Cerebellar nuclear complex (tissue), 1 donor: Measurements from ENCODE around the gene CUL3.
A peak's percentile ranks its signal among the peaks of the same experiment; 100 is the strongest.
"Not testable (repeated sequence)": the region's sequence is repeated elsewhere in the genome, so short reads cannot be mapped to it uniquely, and the experiment has no call there.

Experiments used
- DNase-seq, 2 experiments: peaks; one replicate each; lab custom pipeline; 2025; lab: John Stamatoyannopoulos, UW

Gene CUL3

DNA sequence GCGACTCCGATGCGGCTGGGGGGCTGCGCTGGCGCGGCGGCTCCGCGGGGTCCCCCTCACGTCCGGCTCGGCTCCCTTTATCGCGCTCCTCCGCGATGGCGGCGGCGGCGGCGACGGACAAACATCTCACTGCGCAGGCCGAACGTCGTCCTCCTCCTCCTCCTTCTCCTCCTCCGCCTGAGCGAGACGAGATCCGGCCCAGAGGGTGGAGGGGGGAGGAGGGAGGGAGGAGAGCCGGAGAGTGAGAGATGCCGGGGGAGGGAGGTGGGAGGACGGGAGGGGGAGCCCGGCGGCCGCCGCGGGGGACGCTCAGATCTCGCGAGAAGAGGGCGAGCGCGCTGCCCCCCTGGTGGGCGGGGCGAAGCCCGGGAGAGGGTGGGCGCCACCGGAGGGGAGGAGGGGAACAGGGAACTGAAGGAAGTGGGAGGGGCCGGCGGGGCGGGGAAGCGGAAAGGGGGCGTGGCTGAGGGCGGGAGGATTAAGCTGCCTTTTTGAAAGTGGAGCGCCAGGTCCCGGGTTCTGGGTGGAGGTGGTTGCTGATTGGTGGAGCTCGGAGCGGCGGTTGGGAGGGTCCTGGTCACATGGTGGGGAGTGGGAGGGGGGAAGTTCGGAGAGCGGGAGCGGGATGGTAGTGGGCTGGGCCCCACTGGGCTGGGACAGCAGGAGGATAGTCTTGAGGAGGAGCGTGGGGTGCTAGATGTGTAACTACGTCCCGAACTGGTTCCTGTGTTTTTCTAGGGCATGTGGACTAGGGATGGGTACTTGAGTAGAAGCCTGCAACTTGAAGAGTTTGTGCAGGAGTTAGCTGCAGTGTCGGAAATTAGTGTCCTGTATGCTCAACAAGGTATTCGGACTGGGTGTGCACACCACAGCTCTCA is at the start of gene CUL3:
TSS of gene CUL3 (minus strand) at position 153 of the 878 bp plus-strand sequence. CDS start 354 bp downstream, outside the sequence.
- peak; percentile 80 to 94 for DNase-seq

DNA sequence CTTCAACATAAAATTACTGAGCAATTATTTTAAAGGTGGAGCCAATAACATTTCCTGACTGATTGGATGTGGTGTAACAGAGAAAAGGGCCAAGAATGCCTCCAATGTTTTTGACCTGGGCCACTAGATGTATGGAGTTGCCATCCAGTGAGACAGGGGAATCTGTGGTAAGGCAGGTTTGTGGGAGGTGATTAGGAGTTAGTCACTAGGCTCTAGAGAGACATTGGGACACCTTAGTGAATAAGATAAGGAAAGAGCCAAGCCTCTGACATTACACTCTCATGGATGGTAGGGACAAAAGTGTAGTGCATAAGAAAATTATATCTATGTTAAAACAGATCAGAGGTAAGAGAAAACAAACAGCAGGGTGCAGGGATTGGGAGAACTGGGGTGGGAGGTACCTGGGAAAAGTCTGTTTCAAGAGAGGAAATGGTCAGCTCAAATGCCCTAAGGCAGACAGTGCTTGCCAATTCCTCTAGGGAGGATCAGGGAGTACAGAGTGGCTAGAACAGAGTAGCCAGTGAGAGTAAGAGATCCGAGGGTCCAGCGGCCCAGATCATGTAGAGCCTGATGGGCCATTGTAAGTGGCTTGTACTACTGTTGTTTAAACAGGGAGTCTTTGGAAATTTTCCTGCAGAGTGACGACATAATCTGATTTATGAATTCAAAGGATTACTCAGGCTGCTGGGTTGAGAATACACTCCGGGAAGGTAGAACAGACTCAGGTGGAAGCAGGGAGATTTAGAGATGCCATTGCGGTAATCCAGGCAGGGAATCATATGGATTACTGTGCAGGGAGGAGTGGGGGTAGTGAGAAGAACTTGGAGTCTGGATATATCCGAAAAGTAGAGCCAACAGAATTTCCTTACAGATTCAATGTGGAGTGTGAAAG is 45.7 kb upstream of the CUL3 start:
- DNase-seq, result no peak

DNA sequence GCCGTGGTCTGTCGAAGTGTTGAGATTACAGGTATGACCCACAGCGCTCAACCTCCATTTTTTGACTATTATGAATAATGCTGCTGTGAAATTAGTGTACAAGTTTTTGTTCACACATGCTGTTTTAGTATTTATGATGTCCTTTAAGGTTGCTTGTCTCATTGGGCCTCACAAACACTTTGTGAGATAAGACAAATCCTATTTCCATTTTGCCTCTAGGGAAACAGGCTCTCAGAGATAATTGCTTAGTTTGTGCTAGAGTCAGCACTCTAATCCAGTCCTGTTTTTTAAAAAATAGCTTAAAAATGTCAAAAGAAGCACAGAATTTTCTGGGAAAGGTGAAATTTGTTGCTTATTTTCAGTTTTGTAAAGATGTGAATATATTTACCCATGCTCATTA is 43.3 kb upstream of the CUL3 start:
- DNase-seq, result no peak

DNA sequence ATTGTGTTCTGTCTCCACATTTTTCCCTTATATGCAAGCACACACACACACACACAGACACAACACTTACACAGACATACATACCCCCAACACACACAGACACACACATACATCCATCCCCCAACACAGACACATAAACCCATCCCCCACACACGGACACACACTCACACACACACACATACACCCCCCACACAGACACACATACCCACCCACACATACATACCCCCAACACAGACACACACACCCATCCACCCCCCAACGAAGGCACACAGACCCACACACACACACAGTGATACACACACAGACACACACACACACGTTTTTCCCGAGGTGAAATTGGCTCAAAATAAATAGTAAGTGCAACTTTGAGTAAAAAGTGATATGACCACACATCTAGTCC is 41.6 kb upstream of the CUL3 start:
- no peak for DNase-seq

DNA sequence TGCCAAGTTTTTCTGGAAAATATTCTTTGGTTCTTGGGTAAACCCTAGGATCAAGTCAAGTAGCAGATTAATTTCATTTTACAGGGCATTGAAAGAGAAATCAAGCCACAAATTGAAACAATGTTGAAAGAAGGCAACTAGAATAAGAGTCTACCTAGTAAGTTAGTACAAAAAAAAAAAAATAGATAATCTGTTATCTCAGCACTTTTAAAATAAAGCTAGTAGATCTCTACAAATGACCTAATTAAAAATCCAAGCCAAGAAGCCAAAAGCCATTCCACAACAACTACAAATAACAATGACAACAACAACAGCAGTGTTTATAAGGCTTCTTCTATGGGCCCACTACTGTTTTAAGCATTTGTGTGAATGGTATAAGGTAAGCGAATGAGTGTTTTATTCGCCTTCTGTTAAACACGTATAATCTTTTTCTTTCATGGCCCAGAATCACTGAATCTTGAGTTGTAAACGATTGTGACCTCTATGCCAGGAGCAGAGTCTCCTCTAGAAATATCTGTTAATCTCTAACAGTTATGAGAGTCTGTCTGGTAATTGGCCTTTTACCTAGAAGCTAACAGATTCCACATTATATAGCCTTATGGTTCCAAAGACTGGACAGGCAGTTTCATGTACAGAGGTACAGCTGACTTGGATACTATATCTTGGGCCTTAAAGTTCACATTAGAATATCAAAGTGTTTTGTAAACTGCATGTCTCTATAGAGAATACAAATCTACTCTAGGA is 28.6 kb upstream of the CUL3 start:
- DNase-seq, result no peak

DNA sequence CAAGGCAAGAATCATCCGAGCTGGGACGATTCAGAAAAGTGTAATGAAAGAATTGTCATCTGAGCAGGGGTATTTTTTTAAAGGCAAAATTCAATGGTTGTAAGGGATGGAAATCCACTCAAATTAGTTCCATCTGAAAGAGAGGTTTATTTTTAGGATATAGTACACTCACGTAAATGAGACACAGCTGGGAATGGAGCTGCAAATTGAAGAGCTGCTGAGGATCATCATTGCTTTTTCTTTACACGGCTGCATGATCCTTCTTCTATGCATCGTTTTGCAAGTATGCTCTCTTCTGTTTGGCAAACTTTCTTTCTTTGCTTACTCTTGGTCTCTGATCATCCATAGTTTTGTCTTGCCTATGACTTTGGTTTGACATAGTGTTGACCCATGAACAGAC is 27.4 kb upstream of the CUL3 start:
- no peak for DNase-seq

DNA sequence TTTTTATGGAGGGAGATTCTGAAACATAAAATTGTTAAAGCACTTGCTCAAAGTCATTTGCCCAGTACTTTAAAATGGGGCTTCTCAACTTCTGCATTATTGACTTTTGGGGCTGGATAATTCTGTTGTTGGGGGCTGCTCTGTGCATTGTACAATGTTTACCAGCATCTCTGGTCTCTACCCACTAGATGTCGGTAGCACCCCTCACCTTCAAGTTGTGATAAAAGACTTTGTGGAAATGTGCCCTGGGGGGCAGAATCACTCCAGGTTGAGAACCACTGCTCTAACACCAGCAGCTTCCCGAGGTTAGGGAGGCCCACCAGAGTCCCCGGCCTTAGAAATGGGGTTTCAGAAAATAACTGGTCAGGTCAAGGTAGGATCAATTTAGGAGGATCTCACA is 26.8 kb upstream of the CUL3 start:
- no peak for DNase-seq

DNA sequence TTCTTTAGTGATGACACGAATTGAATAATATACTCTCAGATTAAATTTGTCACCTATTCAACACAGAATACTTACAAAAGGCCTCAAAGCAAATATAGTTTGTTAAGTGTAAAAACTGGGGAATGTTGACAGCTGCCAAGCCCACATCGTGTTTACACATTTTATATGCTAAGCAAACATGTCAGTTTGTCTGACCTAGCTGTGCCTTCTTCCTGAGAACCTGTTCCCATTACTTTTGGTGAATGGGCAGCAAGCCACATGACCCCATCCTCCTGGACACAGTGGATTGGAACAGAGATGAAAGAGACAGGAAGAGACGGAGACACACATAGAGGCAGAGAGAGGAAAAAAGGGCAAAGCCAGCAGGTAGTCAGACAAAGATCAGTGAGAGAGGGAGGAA is 22.9 kb upstream of the CUL3 start:
- DNase-seq, result no peak

DNA sequence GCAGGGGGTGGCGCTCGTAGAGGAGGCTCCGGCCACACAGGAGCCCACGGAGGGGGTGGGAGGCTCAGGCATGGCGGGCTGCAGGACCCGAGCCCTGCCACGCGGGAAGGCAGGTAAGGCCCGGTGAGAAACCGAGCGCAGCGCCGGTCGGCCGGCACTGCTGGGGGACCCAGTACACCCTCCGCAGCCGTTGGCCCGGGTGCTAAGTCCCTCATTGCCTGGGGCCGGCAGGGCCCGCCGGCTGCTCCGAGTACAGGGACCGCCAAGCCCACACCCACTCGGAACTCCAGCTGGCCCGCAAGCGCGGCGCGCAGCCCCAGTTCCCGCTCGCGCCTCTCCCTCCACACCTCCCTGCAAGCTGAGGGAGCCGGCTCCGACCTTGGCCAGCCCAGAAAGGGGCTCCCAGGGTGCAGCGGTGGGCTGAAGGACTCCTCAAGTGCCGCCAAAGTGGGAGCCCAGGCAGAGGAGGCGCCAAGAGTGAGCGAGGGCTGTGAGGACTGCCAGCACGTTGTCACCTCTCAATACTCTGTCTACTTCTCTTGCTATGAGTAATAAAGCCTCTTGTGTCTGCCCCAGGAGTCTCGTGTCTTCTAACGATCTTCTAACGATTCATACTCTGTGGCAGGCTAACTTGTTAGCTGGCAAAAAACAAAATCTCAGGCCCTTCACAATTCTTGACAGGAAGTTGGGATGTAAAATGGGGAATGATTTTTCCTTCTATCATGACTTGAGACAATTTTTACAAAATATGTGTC is 18.8 kb upstream of the CUL3 start:
- DNase-seq, result not testable (repeated sequence)

DNA sequence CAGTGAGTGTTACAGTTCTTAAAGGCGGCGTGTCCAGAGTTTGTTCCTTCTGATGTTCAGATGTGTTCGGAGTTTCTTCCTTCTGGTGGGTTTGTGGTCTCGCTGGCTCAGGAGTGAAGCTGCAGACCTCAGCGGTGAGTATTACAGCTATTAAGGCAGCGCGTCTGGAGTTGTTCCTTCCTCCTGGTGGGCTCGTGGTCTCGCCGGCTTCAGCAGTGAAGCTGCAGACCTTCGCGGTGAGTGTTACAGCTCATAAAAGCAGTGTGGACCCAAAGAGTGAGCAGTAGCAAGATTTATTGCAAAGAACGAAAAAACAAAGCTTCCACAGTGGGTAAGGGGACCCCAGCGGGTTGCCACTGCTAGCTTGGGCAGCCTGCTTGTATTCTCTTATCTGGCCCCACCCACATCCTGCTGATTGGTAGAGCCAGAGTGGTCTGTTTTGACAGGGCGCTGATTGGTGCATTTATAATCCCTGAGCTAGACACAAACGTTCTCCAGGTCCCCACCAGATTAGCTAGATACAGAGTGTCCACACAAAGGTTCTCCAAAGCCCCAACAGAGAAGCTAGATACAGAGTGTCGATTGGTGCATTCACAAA is 17.7 kb upstream of the CUL3 start:
- DNase-seq, result not testable (repeated sequence)

DNA sequence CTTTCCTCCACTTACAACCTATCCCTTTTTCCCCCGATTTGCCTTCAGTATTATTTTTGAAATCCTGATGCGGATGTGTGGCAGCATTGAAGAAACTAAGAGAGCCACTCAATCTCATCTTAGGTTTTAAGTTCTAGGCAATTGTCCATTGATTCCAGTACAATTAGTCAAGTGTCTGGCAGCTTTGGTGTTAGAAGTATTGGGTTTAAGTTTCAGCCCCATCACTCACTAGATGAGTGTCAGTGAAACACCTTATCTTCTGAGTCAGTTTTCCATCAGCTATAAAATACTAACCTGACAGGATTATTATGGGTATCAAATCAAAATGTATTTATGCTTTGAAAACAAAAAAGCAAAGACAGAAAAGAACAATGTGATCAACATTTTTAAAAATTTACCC is 16.8 kb upstream of the CUL3 start:
- no peak for DNase-seq

DNA sequence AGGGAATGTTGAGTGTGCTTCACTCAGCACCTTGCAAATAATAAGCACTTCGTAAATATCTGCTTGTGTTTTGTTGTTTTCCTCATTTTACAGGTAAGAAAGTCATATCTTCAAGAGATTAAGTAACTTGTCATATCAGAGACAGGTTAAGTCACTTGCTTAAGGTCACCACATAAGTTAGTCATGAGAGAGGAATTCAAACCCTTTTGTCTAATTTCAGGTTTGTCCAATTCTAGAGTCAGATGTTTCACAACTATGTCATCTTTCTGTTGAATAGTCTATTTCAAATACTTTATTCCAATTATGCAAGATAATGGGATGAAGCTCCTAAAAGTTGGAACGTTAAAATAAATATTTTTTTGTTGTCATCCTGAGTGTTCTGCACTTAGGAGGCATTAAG is 13.5 kb upstream of the CUL3 start:
- no peak for DNase-seq

DNA sequence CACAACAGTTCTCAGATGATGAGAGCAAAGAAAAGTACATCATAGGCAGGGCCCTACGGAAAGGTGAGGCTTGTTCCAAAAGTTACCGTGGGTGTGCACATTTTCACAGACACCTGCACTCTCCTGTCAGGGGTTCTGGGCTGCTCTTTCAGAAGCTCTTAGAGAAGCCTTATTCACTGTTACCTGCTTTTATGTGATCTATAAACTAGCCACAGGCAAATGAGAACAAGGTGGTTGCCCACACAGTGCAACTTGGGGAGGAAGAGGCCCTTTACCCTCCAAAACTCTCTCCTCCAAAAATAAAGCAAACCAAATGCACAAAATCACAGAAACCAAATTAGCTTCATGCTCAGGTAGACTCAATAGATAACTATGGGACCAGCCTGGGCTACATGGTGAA is 11.1 kb upstream of the CUL3 start:
- DNase-seq, result no peak

DNA sequence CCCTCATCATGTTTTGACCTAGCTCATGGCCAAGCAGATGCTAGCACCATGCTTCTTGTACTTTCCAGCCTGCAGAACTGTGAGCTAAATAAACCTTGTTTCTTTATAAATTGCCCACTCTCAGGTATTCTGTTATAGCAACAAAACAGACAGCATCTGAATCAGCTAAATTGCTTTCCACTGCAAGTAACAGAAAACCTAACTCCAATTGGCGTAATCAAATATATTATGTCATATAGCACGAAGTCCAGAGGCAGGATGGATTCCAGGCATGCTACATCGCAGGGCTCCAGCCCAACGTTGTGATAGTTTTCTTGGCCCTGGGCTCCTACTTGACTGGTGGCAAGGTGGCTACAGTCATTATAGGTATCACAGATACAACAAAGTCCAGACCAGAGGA is 10.4 kb upstream of the CUL3 start:
- no peak for DNase-seq

DNA sequence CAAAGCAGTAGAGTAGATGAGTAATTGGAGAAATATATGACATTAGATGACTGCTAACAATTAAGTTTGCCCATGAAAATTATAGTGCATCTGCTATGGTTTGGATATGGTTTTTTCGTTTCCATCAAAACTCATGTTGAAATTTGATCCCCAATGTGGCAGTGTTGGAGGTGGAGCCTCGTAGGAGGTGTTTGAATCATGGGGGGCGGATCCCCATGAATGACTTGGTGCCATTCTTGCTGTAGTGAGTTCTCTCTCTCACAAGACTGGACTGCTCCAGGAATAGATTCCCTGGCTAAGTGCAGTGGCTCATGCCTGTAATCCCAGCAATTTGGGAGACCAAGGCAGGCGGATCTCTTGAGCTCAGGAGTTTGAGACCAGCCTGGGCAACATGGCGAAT is 9.7 kb upstream of the CUL3 start:
- DNase-seq, result no peak

DNA sequence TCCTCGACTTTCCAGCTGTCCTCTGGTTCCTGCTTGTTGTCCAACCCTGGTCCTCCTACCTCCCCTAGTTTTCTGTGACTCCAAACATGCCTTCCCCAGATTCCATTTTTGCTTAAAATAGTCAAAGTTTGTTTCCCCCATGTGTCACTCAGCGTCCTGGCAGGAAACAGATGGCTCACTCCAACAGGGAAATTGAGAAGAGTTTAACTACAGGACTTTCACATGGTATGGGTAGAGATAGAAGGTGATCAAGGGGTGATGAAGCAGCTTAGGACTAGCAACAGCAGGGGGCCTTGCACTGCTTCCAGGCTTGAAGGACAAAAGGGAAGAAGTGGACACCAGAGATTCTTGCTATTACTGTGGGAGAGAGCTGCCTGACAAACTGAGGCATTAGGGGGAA is 6.1 kb upstream of the CUL3 start:
- DNase-seq, result no peak

DNA sequence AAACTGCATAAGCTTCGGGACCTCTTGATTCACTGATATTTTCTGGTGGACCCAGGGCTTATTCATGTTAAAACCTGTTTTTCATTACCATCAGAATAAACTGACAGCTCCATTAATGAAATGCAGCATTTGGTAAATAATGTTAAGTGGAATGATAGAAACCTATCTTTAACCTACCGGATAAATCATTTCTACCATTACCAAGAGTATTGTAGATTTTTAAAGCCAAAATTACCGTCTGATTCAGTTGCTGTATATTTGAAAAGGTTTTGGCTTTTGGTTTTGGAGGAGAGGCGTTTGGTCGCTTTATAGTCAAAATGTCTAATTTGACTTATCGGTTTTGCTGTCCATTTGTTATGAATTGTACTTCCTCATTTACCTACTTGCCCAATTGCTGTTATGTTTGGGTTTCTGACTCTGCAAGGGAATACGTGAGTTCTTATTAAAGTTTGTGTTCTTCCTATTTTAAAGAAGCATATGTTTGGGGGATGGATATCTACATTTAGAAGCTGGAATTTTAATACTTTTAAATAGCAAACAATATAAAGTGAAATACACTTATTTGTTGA is 1.0 kb upstream of the CUL3 start:
- no peak for DNase-seq

DNA sequence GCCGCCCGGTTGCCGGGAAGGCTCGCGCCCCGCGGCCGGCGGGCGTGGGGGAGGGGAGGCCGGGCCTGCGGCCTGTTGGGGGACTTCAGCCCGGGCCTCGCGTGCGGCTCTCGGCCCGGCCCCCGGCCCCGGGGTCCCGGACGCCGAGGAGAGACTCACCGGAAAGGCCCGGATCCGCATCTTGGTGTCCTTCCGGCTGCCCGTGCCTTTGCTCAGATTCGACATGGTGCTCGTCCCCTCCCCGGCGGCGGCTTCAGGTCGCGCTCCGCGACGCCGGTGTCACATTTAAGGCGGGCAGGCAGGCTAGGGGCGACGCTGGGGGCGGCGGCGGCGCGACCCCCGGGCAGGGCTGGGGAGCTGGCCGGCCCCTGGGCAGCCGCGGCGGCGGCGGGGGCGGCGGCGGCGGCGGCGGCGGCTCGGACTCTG is 365 bp downstream of the CUL3 start:
- no peak for DNase-seq

DNA sequence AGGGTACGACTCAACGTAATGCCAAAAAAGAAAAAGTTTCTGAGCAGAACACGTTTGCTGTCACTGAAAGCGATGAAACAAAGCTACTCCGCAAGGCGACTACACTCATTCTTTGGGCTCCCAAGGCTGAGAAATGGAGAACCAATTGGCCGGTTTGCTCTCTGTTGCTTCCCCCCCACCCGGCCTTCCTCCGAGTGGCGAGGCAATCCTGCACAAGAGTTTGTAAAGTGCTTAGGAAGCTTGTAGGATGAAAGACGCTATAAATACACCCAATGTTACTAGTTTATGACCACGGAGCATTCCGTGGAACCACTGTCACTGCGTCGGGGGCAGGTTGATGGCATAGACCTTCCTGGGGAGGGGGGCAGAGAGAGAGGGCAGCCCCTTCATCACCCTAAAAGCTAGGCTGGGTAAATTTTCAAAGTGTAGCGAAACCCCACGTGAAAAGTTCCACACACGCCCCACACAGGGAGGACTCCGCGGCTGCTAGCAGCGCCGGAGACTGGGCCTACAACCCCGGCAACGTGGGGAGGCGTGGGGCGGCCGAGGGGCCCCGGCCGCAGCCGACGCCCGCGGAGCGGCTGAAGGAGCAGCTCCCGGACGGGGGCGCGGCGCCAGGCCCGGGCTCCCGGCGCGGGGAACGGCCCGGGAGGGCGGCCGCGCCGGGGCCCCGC is 915 bp downstream of the CUL3 start:
- no peak for DNase-seq

DNA sequence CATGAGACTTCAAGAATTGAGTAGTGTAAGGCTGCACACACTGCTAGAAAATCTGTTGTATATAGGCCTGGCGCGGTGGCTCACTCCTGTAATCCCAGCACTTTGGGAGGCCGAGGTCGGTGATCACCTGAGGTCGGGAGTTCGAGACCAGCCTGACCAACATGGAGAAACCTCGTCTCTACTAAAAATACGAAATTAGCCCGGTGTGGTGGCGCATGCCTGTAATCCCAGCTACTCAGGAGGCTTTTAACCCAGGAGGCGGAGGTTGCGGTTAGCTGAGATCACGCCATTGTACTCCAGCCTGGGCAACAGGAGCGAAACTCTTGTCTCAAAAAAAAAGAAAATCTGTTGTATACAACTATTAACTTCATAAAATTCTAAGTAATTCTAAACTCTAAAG is 2.1 kb downstream of the CUL3 start:
- not testable (repeated sequence) for DNase-seq
